ENCODE results near the gene TKT. TPM values are rescaled to one million over a fixed set of nuclear protein-coding genes. Genes with fewer than 3 reads are reported as not detected.

TKT gene
- total and polyA plus RNA-seq, 2 of the 8 experiments (the other 6 are each of a cell fraction or from before 2014, with no cell fraction given): 418 to 986 TPM

DNA sequence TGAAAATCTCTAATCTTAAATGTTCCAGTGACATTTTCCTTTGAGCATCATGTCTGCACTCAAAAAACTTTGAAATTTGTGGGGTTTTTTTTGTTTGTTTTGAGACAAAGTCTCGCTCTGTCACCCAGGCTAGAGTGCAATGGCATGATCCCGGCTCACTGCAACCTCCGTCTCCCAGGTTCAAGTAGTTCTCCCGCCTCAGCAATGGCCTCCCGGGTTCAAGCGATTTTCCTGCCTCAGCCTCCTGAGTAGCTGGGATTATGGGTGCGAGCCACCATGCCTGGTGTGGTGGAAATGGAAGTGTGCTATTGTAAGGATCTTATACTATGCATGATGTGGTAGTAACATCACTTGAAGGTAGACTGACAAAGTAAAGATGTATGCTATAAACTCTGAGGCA lies 42.5 kb downstream of the TKT start:
- CTCF ChIA-PET (ENCODE audit: partially characterized antibody): no interaction called here
- H3K9ac ChIP-seq (replicated peaks in 1 of 4; ENCODE audit: extremely low read depth in 1 of 4, low read depth in 3 of 4, low read length in 3 of 4): no peak overlapping the region
- TF ChIP-seq RAD21 (IDR thresholded peaks at IDR 0.05 in 1 of 2, conservative IDR thresholded peaks at IDR 0.05 in 1 of 2; ENCODE audit: low read depth in 2 of 2, low read length in 2 of 2) (no peak), CBX5 (IDR thresholded peaks at IDR 0.05; ENCODE audit: low read depth, low read length) (no peak), BACH1 (IDR thresholded peaks at IDR 0.05; ENCODE audit: low read length) (no peak)

More for the DNA sequence above, 42.5 kb downstream of the TKT start:
- Histone ChIP-seq H2BK12ac (ENCODE audit: low read depth, low read length) (no peak overlapping the region), H3K23ac (ENCODE audit: insufficient read length) (no peak overlapping the region), H3K14ac (ENCODE audit: insufficient read length) (no peak overlapping the region), H4K8ac (ENCODE audit: extremely low read depth, insufficient read depth, low read length) (no peak overlapping the region), H3K27ac (ENCODE audit: low read depth, low read length) (no peak overlapping the region), H3K27me3 (replicated peaks in 1 of 4; ENCODE audit: control insufficient read depth in 3 of 4, extremely low read depth in 1 of 4, insufficient read depth in 3 of 4, low read length in 3 of 4) (no peaks in the 10 kb centered on the region), H2BK5ac (ENCODE audit: low read depth, low read length) (no peak overlapping the region), H4K5ac (ENCODE audit: insufficient read length, low read depth, low read length) (no peak overlapping the region), H3K36me3 (ENCODE audit: control insufficient read depth in 2 of 4, insufficient read depth in 4 of 4, low read length in 3 of 4) (no peaks in the 10 kb centered on the region), H3K4me1 (replicated peaks in 1 of 4; ENCODE audit: control insufficient read depth in 3 of 4, insufficient read depth in 4 of 4, low read length in 3 of 4) (no peaks in the 10 kb centered on the region), H2AFZ (ENCODE audit: low read length) (no peak overlapping the region), H2AK5ac (ENCODE audit: low read depth, low read length) (no peak overlapping the region), H2BK15ac (ENCODE audit: low read length) (no peak overlapping the region), H4K91ac (replicated peaks; ENCODE audit: insufficient read length, low read length) (no peak overlapping the region), H4K20me1 (replicated peaks in 1 of 2; ENCODE audit: control insufficient read depth in 1 of 2, insufficient read depth in 2 of 2, low read length in 2 of 2) (no peaks in the 10 kb centered on the region), H2BK20ac (ENCODE audit: low read length) (no peak overlapping the region), H3K4me2 (ENCODE audit: insufficient read depth in 1 of 2, low read depth in 2 of 2, low read length in 2 of 2) (no peak overlapping the region), H3K79me1 (ENCODE audit: low read depth, low read length) (no peaks in the 10 kb centered on the region), H3K56ac (replicated peaks; ENCODE audit: insufficient read length, low read depth, low read length) (no peak overlapping the region), H3K23me2 (ENCODE audit: low read depth, low read length) (no peaks in the 10 kb centered on the region), H2BK120ac (replicated peaks; ENCODE audit: low read depth, low read length) (no peak overlapping the region), H3K79me2 (ENCODE audit: control insufficient read depth in 1 of 2, insufficient read depth in 2 of 2, low read length in 2 of 2) (no peaks in the 10 kb centered on the region), H3K9me3 (ENCODE audit: insufficient read depth in 2 of 2, low read depth in 1 of 2, low read length in 1 of 2) (peaks cover 3 to 5% of the 10 kb centered on the region in 2 experiments; a peak in 2 of 4 replicates), H3K4me3 (ENCODE audit: extremely low read depth in 1 of 4, insufficient read depth in 2 of 4, low read depth in 3 of 4, low read length in 4 of 4) (no peak overlapping the region), H3K18ac (ENCODE audit: extremely low read depth, low read length) (no peak overlapping the region), H3K4ac (replicated peaks; ENCODE audit: insufficient read length, low read depth, low read length) (no peak overlapping the region)
- no peak for FAIRE-seq
- DNase-seq (ENCODE audit: low read depth in 1 of 2, low spot score in 2 of 2): no peak
- POLR2A ChIA-PET (ENCODE audit: partially characterized antibody): no interaction called here
- 87% methylated on average over 7 of the region's 7 CpGs; no CpG with 5 or more reads in 1 of the 2 experiments for WGBS, 2 experiments (ENCODE audit: extremely low coverage in 1 of 2, insufficient coverage in 1 of 2, insufficient read length in 1 of 2, insufficient replicate concordance in 2 of 2, low coverage in 1 of 2, low lambda C conversion rate in 2 of 2, missing lambda C conversion rate in 1 of 2)

Measured in H1 (cell line).